Measurements from ENCODE around the gene DENND1A. TPM values are rescaled to one million over a fixed set of nuclear protein-coding genes. Genes with fewer than 3 reads are reported as not detected.

The DENND1A gene
- total and polyA plus RNA-seq, 5 experiments from 2014 or later, result 2.6 to 14.3 (median 5.3) TPM

DNA sequence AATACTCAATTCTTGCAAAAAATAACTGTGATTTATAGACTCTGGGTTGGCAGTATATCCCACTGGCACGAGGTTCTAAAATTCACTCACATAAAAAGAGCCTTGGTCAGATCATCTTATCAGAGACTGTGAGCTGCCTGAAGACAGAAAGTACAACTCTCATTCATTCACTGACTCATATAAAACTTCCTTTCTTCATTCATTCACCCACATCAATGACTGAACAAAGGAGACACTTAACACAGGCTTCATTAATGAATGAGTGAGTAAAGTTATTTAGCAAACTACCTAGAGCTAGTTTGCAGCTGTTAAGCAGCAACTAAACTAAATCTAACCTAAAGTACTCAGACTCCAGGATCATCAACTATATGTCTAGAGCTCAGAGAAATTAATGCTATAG, 214.7 kb downstream of the DENND1A start:
- Mint-ChIP-seq H3K4me3 (no peak overlapping the region), H3K27me3 (no peaks in the 10 kb centered on the region), H3K9me3 (peaks cover 0 to 9% (median 0%) of the 10 kb centered on the region in 9 donors), H3K4me1 (peaks cover 0 to 17% (median 3%) of the 10 kb centered on the region in 4 donors), H3K36me3 (peaks cover 0 to 21% (median 4%) of the 10 kb centered on the region in 3 donors), H3K27ac (no peak overlapping the region)
- no peak for DNase-seq
- POLR2A ChIA-PET, result no interaction called here
- ATAC-seq, result no peak

DNA sequence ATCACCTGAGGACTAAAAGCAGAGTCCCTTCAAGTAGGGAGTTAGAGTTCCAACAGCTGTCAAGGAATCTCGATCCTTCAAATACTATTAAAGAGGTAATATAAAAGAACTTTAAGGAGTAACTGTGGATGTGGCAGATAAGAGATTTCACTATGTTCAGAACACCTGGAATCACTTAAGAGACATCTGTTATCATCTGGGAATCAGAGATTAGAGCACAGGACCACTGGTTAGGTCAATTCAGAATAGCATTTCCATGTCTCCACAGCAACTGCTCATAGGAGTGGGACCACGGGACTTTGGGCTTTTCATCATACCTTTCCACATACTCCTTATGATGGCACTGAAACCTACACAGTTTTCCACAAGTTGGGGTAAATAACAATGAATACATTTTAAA, 216.6 kb downstream of the DENND1A start:
- Mint-ChIP-seq H3K4me1 (peaks cover 0 to 14% (median 3%) of the 10 kb centered on the region in 4 donors), H3K27me3 (no peaks in the 10 kb centered on the region), H3K36me3 (peaks cover 0 to 13% (median 2%) of the 10 kb centered on the region in 3 donors), H3K27ac (no peak overlapping the region), H3K4me3 (no peak overlapping the region), H3K9me3 (no peaks in the 10 kb centered on the region)
- POLR2A ChIA-PET, result no interaction called here
- DNase-seq (no peak), ATAC-seq (no peak)

DNA sequence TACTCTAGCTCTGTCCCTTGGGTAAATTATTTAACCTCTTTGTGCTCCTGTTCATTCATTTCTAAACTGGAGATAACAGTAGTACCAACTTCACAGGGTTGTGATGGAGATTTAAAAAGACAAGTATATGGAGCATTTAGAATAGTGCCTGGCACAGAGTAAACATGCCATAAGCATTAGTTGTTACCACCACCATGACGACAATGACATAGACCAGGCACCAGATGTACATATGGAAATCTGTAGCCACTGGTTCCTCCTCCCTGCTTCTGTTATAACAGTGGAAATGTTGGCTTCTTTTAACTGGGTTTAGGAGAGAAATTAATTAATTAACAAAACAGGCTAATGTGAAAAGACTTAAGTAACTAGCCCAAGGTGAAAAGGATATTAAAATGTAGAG, 217.5 kb downstream of the DENND1A start:
- no peak overlapping the region for H3K4me3 Mint-ChIP-seq
- ATAC-seq (no peak), DNase-seq (no peak)
- no peaks in the 10 kb centered on the region for H3K27me3 Mint-ChIP-seq
- no peak overlapping the region for H3K27ac Mint-ChIP-seq
- peaks cover 5 to 18% (median 6%) of the 10 kb centered on the region in 3 donors for H3K36me3 Mint-ChIP-seq
- peaks cover 0 to 7% (median 0%) of the 10 kb centered on the region in 4 donors for H3K4me1 Mint-ChIP-seq
- peaks cover 0 to 5% (median 0%) of the 10 kb centered on the region in 9 donors for H3K9me3 Mint-ChIP-seq
- POLR2A ChIA-PET, result no interaction called here

DNA sequence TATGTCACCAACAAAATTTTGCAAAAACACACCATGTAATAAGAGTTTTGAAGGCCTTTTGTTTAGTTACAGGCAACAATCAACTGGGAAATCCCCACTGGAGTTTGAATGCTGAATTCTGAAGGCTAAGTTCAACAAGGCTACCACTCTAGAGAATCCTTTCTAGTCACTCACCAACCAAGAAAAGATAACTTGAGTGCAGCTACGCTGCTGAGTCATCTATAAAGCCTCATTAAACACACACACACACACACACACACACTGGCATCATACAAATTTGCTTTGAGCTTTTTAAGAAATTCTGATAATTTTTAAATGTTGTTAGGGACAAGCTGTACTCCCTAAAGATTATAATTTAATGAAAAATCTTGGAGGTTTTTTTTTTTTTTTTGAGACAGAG, 219.6 kb downstream of the DENND1A start:
- H3K27ac Mint-ChIP-seq, result no peak overlapping the region
- peaks cover 12 to 28% (median 17%) of the 10 kb centered on the region in 3 donors for H3K36me3 Mint-ChIP-seq
- no peak for DNase-seq
- POLR2A ChIA-PET, result no interaction called here
- H3K27me3 Mint-ChIP-seq, result no peaks in the 10 kb centered on the region
- H3K4me1 Mint-ChIP-seq, result no peaks in the 10 kb centered on the region
- ATAC-seq, result no peak
- no peak overlapping the region for H3K4me3 Mint-ChIP-seq
- peaks cover 0 to 9% (median 4%) of the 10 kb centered on the region in 9 donors for H3K9me3 Mint-ChIP-seq

DNA sequence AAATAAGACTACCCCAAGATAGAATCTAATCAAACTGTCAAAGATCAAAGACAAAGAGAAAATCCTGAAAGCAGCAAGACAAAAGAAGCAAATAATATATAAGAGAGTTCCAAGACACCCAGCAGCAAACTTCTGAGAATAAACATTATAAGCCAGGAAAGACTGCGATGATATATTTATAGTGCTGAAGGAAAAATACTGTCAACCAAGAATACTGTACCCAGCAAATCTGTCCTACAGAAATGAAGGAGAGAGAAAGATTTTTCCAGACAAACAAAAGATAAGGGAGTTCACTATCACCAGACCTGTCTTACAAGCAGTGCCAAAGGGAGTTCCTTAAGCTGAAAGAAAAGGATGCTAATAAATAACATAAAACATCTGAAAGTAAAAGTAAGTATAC, 227.4 kb downstream of the DENND1A start:
- no peak overlapping the region for H3K4me3 Mint-ChIP-seq
- no peak for ATAC-seq
- DNase-seq, result no peak
- H3K27me3 Mint-ChIP-seq, result no peaks in the 10 kb centered on the region
- peaks cover 0 to 11% (median 0%) of the 10 kb centered on the region in 4 donors for H3K4me1 Mint-ChIP-seq
- no peak overlapping the region for H3K27ac Mint-ChIP-seq
- POLR2A ChIA-PET, result no interaction called here
- peaks cover 29 to 53% (median 40%) of the 10 kb centered on the region in 3 donors for H3K36me3 Mint-ChIP-seq
- H3K9me3 Mint-ChIP-seq, result peaks cover 12 to 55% (median 32%) of the 10 kb centered on the region in 9 donors

DNA sequence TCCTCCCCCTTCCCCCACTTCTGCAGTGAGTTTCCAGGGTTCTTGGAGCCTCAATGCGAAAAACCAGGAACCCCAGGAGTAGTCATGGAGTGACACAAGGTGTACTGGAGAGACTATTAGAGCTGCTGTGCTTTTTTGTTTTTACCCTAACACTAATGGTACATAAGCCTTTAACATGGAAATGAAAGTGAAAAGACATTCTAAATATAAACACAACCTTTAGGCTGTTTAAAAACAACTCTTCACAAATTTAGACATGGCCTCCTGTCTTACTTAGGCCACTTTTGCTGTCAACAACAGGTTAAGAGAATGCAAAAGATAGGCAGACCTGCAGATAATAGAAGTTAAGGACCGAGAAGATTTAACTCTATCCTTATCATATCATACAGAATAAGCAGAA, 232.2 kb downstream of the DENND1A start:
- POLR2A ChIA-PET, result no interaction called here
- no peaks in the 10 kb centered on the region for H3K27me3 Mint-ChIP-seq
- peaks cover 1 to 21% (median 12%) of the 10 kb centered on the region in 9 donors for H3K9me3 Mint-ChIP-seq
- no peak overlapping the region for H3K4me3 Mint-ChIP-seq
- DNase-seq (no peak), ATAC-seq (no peak)
- peaks cover 4 to 22% (median 11%) of the 10 kb centered on the region in 3 donors for H3K36me3 Mint-ChIP-seq
- H3K4me1 Mint-ChIP-seq, result peaks cover 0 to 13% (median 3%) of the 10 kb centered on the region in 4 donors
- peak overlapping the region in 3 of 10 donors; percentile 24 to 36 (median 33) for H3K27ac Mint-ChIP-seq

DNA sequence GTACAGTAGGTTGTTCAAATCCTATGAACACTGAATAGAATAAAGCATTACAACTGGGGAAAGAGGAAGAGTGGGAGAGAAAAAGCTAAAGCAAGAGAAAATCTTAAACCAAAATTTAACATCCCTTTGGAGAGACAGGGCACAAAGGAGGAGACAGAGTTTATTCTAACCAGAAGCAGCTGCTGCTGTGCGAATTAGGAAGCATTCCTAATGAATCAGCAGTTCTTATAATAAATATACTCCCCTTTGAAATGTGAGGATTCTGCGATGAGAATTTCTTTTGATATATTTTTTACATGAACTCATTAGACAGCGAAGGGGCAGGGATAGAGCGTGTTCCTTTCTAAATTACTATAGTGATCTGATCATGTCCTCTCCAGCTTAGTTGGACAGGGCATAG, 233.4 kb downstream of the DENND1A start:
- peaks cover 0 to 10% (median 5%) of the 10 kb centered on the region in 9 donors for H3K9me3 Mint-ChIP-seq
- POLR2A ChIA-PET, result no interaction called here
- H3K4me1 Mint-ChIP-seq, result peaks cover 0 to 13% (median 3%) of the 10 kb centered on the region in 4 donors

DNA sequence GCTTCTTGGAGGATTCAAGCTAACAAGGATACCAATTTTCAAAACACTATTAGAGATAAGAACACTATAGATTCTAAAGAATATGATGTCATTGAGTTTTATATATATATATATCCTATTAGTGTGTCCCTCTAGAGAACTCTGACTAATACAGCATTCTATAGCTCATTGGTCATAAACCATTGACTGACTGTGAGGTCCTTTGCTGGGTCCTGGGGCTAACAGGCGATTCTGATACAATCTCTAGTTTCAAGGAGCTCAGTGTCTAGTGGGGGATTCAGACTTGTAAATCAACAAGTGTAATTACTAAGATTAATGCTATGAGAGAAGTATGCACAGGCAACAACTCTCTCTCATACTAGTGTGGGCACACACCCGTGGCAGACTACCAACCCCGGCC, 234.5 kb downstream of the DENND1A start:
- Mint-ChIP-seq H3K4me3 (no peak overlapping the region), H3K9me3 (peaks cover 0 to 3% (median 0%) of the 10 kb centered on the region in 9 donors), H3K27me3 (no peaks in the 10 kb centered on the region), H3K4me1 (peaks cover 2 to 16% (median 5%) of the 10 kb centered on the region in 4 donors), H3K27ac (no peak overlapping the region), H3K36me3 (peaks cover 5 to 12% (median 12%) of the 10 kb centered on the region in 3 donors)
- POLR2A ChIA-PET, result no interaction called here
- DNase-seq (no peak), ATAC-seq (no peak)

More for the DNA sequence above, 233.4 kb downstream of the DENND1A start:
- no peak for ATAC-seq
- no peak for DNase-seq
- H3K36me3 Mint-ChIP-seq, result peaks cover 0 to 14% (median 11%) of the 10 kb centered on the region in 3 donors
- H3K27me3 Mint-ChIP-seq, result no peaks in the 10 kb centered on the region
- no peak overlapping the region for H3K4me3 Mint-ChIP-seq
- H3K27ac Mint-ChIP-seq, result no peak overlapping the region

DNA sequence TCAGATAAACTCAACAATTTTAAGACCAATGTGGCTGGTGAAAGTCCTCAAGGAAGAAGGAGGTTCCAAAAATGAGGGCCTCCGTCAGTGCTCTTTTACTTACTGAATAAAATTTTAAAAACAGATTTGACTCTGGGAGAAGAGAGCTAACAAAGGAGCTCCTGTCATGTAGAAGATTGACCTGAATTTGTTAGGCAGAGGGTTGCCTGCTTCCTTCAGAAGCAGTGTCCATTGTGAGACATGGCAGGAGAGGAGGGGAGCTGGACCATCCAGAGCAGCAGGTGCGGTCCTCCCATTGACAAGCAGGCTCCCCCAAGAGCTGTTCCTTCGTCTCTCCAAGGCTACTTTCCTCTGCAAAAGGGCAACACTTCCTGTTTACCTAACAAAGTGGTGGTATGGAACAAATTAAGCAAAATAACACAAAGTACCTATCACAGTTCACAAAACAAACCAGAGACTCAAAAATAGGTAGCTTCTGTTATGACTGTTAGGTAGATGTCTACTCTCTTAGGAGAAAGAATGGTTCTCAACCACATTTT, 238.1 kb downstream of the DENND1A start:
- Mint-ChIP-seq H3K4me1 (peaks cover 9 to 21% (median 18%) of the 10 kb centered on the region in 4 donors), H3K27ac (no peak overlapping the region), H3K9me3 (no peaks in the 10 kb centered on the region), H3K36me3 (peaks cover 5 to 10% (median 8%) of the 10 kb centered on the region in 3 donors), H3K27me3 (no peaks in the 10 kb centered on the region), H3K4me3 (no peak overlapping the region)
- ATAC-seq (no peak), DNase-seq (no peak)
- POLR2A ChIA-PET, result no interaction called here

DNA sequence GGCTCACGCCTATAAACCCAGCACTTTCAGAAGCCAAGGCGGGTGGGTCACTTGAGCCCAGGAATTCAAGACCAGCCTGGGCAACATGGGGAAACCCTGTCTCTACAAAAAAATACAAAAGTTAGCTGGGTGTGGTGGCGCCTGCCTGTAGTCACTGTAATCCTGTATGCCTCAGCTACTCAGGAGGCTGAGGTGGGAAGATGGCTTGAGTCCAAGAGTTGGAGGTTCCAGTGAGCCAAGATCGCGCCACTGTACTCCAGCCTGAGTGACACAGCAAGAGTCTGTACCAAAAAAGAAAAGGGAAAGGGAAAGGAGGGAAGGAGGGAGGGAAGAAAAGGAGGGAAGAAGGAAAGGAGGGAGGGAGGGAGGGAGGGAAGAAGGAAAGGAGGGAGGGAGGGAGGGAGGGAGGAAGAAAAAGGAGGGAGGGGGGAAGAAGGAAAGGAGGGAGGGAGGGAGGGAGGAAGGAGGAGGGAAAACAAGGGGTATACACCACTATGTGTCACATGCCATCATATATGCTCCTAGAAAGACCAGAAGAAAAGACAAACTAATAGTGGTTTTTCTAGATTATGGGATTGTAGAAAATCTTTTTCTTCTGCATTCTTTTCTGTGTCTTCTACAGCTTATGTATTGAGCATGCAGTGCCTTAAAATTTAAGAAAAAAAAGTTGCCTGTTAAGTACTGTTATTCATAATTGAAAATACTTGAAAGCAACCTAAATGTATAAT, 240.1 kb downstream of the DENND1A start:
- no peak overlapping the region for H3K27ac Mint-ChIP-seq
- no peaks in the 10 kb centered on the region for H3K27me3 Mint-ChIP-seq
- DNase-seq, result no peak
- POLR2A ChIA-PET, result no interaction called here
- no peak for ATAC-seq
- H3K9me3 Mint-ChIP-seq, result no peaks in the 10 kb centered on the region
- H3K36me3 Mint-ChIP-seq, result peaks cover 5 to 10% (median 8%) of the 10 kb centered on the region in 3 donors
- H3K4me1 Mint-ChIP-seq, result peaks cover 14 to 32% (median 31%) of the 10 kb centered on the region in 4 donors
- no peak overlapping the region for H3K4me3 Mint-ChIP-seq

DNA sequence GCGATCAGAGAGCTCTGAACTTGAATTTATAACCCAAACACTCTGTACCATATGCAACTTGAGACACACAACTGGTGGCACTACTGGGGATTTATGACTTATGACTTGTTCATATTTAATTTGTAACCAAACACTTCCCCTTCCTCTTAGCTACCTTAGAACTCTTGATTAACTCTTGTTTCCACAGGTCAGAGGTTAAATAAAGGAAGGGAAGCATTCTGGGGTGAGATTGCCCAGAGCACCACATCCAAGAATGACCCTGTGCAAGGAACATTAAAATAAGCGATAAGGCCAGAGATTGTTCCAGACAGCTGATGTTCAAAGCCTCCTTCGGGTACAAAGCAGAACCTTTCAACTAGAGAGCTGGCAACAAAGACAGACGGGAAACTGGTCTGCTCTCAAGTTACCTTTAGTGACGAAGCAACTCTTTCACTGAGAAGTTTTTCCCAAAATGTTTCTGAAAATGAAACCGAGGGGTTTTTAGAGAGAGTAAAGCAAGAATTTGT, 242.6 kb downstream of the DENND1A start:
- no peaks in the 10 kb centered on the region for H3K27me3 Mint-ChIP-seq
- peaks cover 26 to 41% (median 37%) of the 10 kb centered on the region in 4 donors for H3K4me1 Mint-ChIP-seq
- POLR2A ChIA-PET, result no interaction called here
- DNase-seq, result no peak
- ATAC-seq, result no peak
- peak overlapping the region in 1 of 10 donors; percentile 66 for H3K27ac Mint-ChIP-seq
- peaks cover 9 to 17% (median 13%) of the 10 kb centered on the region in 3 donors for H3K36me3 Mint-ChIP-seq
- no peak overlapping the region for H3K4me3 Mint-ChIP-seq
- H3K9me3 Mint-ChIP-seq, result no peaks in the 10 kb centered on the region

DNA sequence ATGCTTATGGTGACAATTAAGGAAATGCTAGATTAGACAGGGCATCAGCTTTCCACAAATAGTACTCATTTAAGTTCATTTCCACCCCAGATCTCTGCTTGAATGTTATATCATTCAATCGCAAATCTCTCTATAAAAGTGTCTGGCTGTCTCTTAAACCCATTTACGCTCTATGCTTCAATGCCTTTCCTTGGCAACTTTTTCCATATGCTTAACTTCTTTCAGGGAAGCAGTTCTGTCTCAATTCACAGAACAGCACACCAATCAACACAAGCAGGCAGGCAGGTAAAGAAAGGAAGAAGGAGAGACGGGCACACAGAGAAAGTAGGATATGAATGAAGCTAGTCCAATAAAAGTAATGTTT, 243.1 kb downstream of the DENND1A start:
- ATAC-seq (no peak), DNase-seq (no peak)
- Mint-ChIP-seq H3K36me3 (peaks cover 11 to 15% (median 15%) of the 10 kb centered on the region in 3 donors), H3K27ac (no peak overlapping the region), H3K9me3 (no peaks in the 10 kb centered on the region), H3K4me1 (peaks cover 26 to 41% (median 37%) of the 10 kb centered on the region in 4 donors), H3K4me3 (no peak overlapping the region), H3K27me3 (no peaks in the 10 kb centered on the region)
- POLR2A ChIA-PET, result no interaction called here

DNA sequence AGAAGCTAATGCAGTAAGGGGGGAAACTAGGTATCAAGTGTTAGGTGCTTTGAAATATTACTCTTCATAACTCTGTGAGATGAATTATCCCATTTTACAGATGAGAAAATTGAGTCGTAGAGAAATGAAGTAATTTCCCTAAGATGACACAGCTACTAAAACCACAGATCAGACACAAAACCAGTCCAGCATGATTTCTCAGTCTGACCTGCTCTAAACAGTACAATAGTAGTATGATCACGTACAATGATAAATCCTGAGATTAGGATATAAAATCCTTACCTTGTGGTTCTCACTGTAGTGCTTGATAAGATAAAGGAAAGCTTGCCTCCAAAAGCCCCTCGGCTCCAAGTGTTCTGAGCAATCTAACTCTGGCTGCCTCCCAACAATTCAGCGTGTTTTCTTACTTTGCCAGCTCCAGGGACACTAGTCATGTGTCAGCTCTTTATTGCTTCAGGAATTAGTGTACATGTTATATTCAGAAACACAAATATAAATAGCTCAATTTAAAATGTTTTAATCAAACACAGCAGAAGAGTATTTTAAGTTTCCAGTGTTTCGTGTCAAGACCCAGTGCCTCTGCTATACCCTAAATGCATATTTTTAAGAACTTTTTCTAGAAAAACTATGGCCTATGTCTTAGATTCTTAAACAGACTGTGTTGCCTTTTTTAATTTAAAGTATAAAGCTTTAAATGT, 243.6 kb downstream of the DENND1A start:
- no peak overlapping the region for H3K27ac Mint-ChIP-seq
- H3K4me1 Mint-ChIP-seq, result peaks cover 26 to 40% (median 36%) of the 10 kb centered on the region in 4 donors
- H3K36me3 Mint-ChIP-seq, result peaks cover 11 to 14% (median 12%) of the 10 kb centered on the region in 3 donors
- ATAC-seq (no peak), DNase-seq (no peak)
- POLR2A ChIA-PET, result no interaction called here
- no peaks in the 10 kb centered on the region for H3K27me3 Mint-ChIP-seq
- H3K9me3 Mint-ChIP-seq, result no peaks in the 10 kb centered on the region
- H3K4me3 Mint-ChIP-seq, result no peak overlapping the region
